Omental fat pad (tissue), 4 donors: ENCODE data around the gene KLHDC9. TPM values are rescaled to one million over a fixed set of nuclear protein-coding genes. Genes with fewer than 3 reads are reported as not detected.

Experiments used
- ATAC-seq: fragments of 150-250 bp; one replicate; pipeline ENCODE4 v1.9.1; 2016; ENCODE audit warnings: mild to moderate bottlenecking, moderate library complexity; ENCODE audit not compliant: low FRiP score
- DNase-seq: peaks from one replicate; pipeline ENCODE4 v3.0.0-alpha.2; 2019; ENCODE audit warnings: low spot score
- CTCF ChIP-seq, 3 donors: fragments of 450-650 bp; IDR thresholded peaks; one replicate each; pipeline ENCODE4 v1.5.1; 2016 to 2017; ENCODE audit warnings: antibody characterized with exemption in 3 of 3, mild to moderate bottlenecking in 3 of 3, moderate library complexity in 2 of 3
- total RNA-seq, 4 donors: library from RNA; depleted of rRNA; stranded (reverse); fragments of >200 nt; gene quantifications; one replicate each; pipeline ENCODE4 v1.1.0, GENCODE V29; 2016

Gene KLHDC9
- total RNA-seq, 4 donors from 2014 or later: 0.60 to 2.2 (median 1.5) TPM; not detected in 1

- no peak for DNase-seq
- TF ChIP-seq CTCF (IDR thresholded peaks at IDR 0.05): no peak
- ATAC-seq: no peak
These were observed 20.7 kb upstream of the KLHDC9 start for GRCh38 chr1:161077426-161077825.

GRCh38 chr1:161079436-161080110, 18.6 kb upstream of the KLHDC9 start:
- DNase-seq: no peak
- ATAC-seq: no peak
- TF ChIP-seq CTCF (IDR thresholded peaks at IDR 0.05): no peak

- ATAC-seq (no peak), DNase-seq (no peak)
- TF ChIP-seq CTCF (IDR thresholded peaks at IDR 0.05): no peak
These were observed 17.4 kb upstream of the KLHDC9 start for GRCh38 chr1:161080441-161081405.

DNA sequence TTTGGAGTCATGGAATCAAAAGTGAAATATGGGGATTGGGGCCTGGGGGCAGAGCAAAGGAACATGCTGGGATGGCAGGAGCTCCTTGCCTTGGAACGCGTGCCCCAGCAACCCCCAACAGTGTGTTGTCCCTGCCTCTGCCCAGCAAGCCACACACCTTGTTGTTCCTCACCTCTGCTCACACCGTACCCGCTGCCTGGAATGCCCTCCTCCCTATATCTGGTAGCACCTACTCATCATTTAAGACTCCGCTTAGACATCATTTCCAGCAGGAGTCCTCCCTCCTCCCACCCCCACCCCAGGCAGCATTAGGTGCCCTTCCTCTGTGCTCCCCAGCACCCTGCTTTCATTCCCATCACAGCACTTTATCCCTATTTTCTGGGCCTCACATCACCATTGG, 16.6 kb upstream of the KLHDC9 start:
- DNase-seq (no peak), ATAC-seq (no peak)
- no peak for TF ChIP-seq CTCF (IDR thresholded peaks at IDR 0.05)

GRCh38 chr1:161082483-161082882, 15.7 kb upstream of the KLHDC9 start:
- no peak for TF ChIP-seq CTCF (IDR thresholded peaks at IDR 0.05)
- ATAC-seq: no peak
- DNase-seq: no peak

DNA sequence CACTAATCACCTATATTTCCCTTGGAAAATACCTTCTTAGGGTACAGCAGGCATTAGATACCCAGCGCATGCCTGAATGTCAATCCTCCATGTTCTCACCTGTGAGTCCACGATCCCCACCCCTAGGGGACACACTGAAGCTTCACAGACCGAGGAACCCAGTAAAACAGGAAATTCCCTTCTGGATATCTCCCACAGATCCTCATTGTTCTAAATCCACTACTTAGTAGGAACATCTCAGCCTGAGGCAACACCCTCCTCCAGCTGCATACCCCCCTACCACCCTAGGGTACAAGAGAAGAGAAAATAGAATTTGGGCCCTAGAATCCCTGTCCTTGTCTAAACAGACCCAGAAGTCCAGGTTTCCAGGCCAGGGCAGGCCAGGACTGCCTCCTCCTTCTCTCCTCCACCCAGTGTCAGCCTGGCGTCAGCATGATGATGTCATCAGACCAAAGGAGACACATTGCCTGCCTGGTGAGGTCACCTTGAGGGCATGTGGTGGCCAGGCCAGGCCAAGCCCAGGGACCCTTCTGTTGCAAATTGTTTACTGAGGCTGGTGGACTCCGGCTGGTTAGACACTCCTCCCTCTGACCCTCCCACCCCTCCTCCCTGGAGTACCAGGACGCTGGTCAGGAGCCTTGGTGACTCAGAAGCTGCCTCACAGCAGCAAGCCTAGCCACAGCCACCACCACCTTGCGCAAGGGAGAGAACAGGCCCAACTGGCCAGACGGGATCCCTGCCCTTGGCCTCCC, 15.0 kb upstream of the KLHDC9 start:
- TF ChIP-seq CTCF (IDR thresholded peaks at IDR 0.05): no peak
- ATAC-seq (peak; percentile 84), DNase-seq (peak; percentile 39)
